H1 (cell line): ENCODE results near the gene ITPR1. TPM values are rescaled to one million over a fixed set of nuclear protein-coding genes. Genes with fewer than 3 reads are reported as not detected.

Experiments
- USF2 ChIP-seq: IDR thresholded peaks from 2 replicates; pipeline ENCODE4 v1.6.1; 2011; ENCODE audit warnings: low read length, improper control_type of control experiment
- polyA plus RNA-seq, 7 experiments: library from polyadenylated mRNA; depleted of rRNA in 3 of 7; stranded (reverse) in 5 of 7; unstranded in 2 of 7; fragments of >200 nt in 5 of 7; fragments of 200-250 nt in 2 of 7; gene quantifications; 1 replicate in 5 of 7; 2 replicates in 1 of 7; 4 replicates in 1 of 7; pipeline versions ENCODE4 v1.2.1 to v1.2.3, GENCODE V29; 2011 to 2013; ENCODE audit warnings: missing spikeins in 2 of 7, mixed read lengths in 2 of 7
- total RNA-seq: library from RNA; stranded (reverse); fragmentation: NEBNext Ultra II Directional; extraction: Animal tissue kit (Norgen Biotek cat#: 25700); gene quantifications from 2 replicates; pipeline ENCODE4 v1.2.1, GENCODE V29; 2021

ITPR1 gene
- total and polyA plus RNA-seq, 2 of the 8 experiments (the other 6 are each of a cell fraction or from before 2014, with no cell fraction given): 2.5 to 16.3 TPM

DNA sequence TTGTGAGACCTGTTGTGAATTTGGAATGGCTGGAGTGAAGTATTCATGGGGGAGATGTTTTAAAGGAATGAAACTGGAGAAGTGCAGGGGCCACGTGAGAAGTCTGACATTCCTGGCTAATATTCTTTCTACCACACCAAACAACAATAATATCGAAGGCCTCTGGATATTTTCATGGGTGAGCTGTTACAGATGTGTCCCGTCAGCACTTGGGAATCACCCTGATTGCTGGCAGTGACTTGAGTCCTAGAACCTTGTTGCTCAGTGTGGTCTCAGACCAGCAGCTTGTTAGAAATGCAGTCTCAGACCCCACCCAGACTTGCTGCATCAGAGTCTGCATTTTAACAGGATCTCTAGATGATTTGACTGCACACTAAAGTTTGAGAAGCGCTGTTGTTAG lies 113.8 kb downstream of the ITPR1 start (continued):
- no peak for TF ChIP-seq USF2
